ENCODE results near the gene MSI2. TPM values are rescaled to one million over a fixed set of nuclear protein-coding genes. Genes with fewer than 3 reads are reported as not detected.
A peak's percentile ranks its signal among the peaks of the same experiment; 100 is the strongest.

The MSI2 gene
- polyA plus RNA-seq, 1 of the 3 experiments (the other 2 are of a cell fraction): 24.1 TPM

- TF ChIP-seq RCOR1 (IDR thresholded peaks at IDR 0.05; ENCODE audit: low read length): peak; percentile 97
- TF ChIP-seq EZH2phosphoT487 (IDR thresholded peaks at IDR 0.05; ENCODE audit: borderline replicate concordance, low read depth): no peak
- no peak for TF ChIP-seq YY1 (IDR thresholded peaks at IDR 0.05; ENCODE audit: low read depth)
- TF ChIP-seq, protein P1, sequence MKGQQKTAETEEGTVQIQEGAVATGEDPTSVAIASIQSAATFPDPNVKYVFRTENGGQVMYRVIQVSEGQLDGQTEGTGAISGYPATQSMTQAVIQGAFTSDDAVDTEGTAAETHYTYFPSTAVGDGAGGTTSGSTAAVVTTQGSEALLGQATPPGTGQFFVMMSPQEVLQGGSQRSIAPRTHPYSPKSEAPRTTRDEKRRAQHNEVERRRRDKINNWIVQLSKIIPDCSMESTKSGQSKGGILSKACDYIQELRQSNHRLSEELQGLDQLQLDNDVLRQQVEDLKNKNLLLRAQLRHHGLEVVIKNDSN (IDR thresholded peaks at IDR 0.05; ENCODE audit: borderline replicate concordance, low read depth): no peak
- peak; percentile 93 for TF ChIP-seq FOXJ3 (CRISPR knock-in tag; IDR thresholded peaks at IDR 0.05)
- peak; percentile 98 for TF ChIP-seq GATA2 (CRISPR knock-in tag; IDR thresholded peaks at IDR 0.05)
- peak; percentile 87 for TF ChIP-seq RAD21 (IDR thresholded peaks at IDR 0.05; ENCODE audit: low read length)
- TF ChIP-seq, protein P2, sequence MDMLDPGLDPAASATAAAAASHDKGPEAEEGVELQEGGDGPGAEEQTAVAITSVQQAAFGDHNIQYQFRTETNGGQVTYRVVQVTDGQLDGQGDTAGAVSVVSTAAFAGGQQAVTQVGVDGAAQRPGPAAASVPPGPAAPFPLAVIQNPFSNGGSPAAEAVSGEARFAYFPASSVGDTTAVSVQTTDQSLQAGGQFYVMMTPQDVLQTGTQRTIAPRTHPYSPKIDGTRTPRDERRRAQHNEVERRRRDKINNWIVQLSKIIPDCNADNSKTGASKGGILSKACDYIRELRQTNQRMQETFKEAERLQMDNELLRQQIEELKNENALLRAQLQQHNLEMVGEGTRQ (IDR thresholded peaks at IDR 0.05; ENCODE audit: borderline replicate concordance, low read depth, low read length): no peak
- no peak; the same call in 1 of the 2 replicates for TF ChIP-seq RXRA (IDR thresholded peaks at IDR 0.05; ENCODE audit: borderline replicate concordance, low read depth)
- TF ChIP-seq ELF1 (IDR thresholded peaks at IDR 0.05): no peak
- TF ChIP-seq NFIC (IDR thresholded peaks at IDR 0.05; ENCODE audit: borderline replicate concordance): no peak; the same call in 1 of the 2 replicates
- TF ChIP-seq POLR2AphosphoS5 (IDR thresholded peaks at IDR 0.05; ENCODE audit: low read depth, low read length): peak; percentile 50; the same call in 1 of the 2 replicates
These were observed 341.5 kb downstream of the MSI2 start (continued) for GRCh38 chr17:57597531-57598453.

GRCh38 chr17:57599271-57600045, 343.1 kb downstream of the MSI2 start:
- no peaks in the 10 kb centered on the region for H3K36me3 ChIP-seq (replicated peaks in 1 of 2; ENCODE audit: control insufficient read depth in 1 of 2, insufficient read depth in 2 of 2, low read length in 1 of 2)
- H3K9me2 ChIP-seq: no peaks in the 10 kb centered on the region
- peaks cover 10 to 89% of the 10 kb centered on the region in 2 experiments for H3K4me1 ChIP-seq (ENCODE audit: control insufficient read depth in 1 of 2, insufficient read depth in 2 of 2, low read depth in 1 of 2, low read length in 1 of 2)
- TF ChIP-seq MAX (IDR thresholded peaks at IDR 0.05; ENCODE audit: low read depth) (no peak), RAD21 (IDR thresholded peaks at IDR 0.05; ENCODE audit: low read length) (peak; percentile 15; the same call in 1 of the 2 replicates)
- peaks cover 7% of the 10 kb centered on the region for H3F3A ChIP-seq (replicated peaks; ENCODE audit: insufficient read depth)
- no peaks in the 10 kb centered on the region for H3K9me3 ChIP-seq
- H2AFZ ChIP-seq (ENCODE audit: low read depth): no peak overlapping the region
- H3K4me2 ChIP-seq: no peak overlapping the region
- H3K9ac ChIP-seq: no peak overlapping the region
- no peaks in the 10 kb centered on the region for H3K27me3 ChIP-seq (ENCODE audit: insufficient read depth)
- DNase-seq: no peak
- H4K20me1 ChIP-seq (ENCODE audit: insufficient read depth): no peaks in the 10 kb centered on the region
- WGBS (ENCODE audit: low lambda C conversion rate): 91% methylated on average over 8 of the region's 8 CpGs
- ChIA-PET POLR2A (interaction anchor here (0.6 to 5.5 kb wide), 10 partner anchors 14 to 387 kb away, joined by 3 to 54 read pairs (median 14); no protein-coding TSS in a partner anchor), CTCF (interaction anchor here (1.0 to 17.7 kb wide), 21 partner anchors 9 to 356 kb away, joined by 3 to 298 read pairs (median 23); partner anchors contain the start of gene CCDC182)
- 0 out of 2 replicates have a peak, but pooled peaks cover 3% of the 10 kb centered on the region for H3K79me2 ChIP-seq (ENCODE audit: insufficient read depth)
- H3K4me3 ChIP-seq (ENCODE audit: low read depth in 2 of 2, low read length in 1 of 2): no peak overlapping the region
- peak overlapping the region; percentile 48 to 99; a peak in 3 of 4 replicates for H3K27ac ChIP-seq (ENCODE audit: low read depth in 2 of 2, low read length in 1 of 2)
